Limb (tissue), 2 donors: Measurements from ENCODE around the gene CCBE1.

ENCODE experiments used
- DNase-seq, 2 donors: peaks; one replicate each; pipeline ENCODE4 v3.0.0-alpha.2; 2016; ENCODE audit errors: extremely low spot score in 2 of 2

CCBE1 gene

DNA sequence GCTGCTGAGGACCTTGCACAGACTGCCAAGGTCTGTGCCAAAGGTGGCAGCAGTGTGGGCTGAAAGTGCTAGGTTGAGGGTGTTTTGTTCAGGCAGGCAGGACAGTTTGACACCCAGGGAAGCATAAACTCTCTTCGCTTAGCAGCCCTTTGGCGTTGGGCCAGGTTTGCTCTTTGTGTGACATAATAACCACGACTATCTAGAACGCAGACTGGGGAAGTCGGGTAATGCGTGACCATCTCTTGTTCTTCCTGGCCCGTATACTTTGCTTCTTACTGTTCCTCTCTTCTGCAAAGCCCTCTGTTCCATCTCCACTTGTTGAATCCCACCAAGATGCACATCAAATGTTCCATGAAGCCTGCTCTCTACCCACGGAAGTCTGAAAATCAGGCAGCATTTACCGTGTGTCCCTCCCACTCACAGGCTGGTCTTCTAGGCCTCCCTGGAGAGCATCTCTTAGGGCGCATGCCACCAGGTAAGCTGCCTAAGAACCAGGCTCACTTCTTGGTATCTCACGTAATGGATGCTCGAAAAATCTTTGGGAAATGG is 241.4 kb downstream of the CCBE1 start:
- no peak for DNase-seq

- DNase-seq = no peak
Observed at GRCh38 chr18:59454909-59455727, 242.1 kb downstream of the CCBE1 start.

DNA sequence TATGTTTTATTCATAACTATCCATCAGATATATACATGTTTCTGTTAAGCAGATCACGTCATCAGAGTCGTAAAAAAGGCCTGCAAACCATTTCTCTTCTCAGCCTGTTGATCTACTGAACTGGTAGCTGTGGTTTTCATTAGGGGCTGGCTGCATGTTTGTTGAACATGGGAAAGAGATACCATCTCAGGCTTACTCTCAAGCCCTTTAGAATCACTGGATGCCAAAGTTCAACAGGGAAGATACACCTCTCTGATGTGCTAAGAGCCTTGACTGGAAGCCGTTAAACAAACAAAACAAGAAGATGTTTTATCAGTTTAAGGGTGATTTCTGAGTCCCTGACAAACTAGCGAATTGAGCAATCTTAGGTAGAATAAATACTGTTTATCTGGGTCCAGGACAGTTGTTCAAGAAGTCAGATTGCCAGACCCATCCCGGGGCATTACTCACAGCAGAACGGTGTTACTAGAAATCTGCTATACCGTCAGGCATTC is 243.7 kb downstream of the CCBE1 start:
- DNase-seq = no peak

DNA sequence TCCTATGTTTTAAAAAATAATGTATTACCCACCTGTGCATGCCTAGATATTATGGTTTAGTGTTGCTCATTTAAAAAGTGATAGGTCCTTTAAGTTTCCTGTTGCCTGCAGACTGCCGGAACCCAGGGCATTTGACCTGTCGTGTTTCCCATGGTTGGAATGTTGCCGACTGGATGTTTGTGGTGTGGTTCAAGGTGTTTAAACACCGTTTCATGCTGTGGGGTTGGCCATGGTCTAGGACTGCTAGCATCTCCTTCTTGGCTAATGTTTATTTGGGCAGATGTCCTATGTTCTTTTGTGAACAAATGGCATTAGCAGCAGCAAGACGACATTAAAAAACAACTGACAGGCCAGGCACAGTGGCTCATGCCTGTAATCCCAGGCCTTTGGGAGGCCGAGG is 245.3 kb downstream of the CCBE1 start:
- DNase-seq = no peak

GRCh38 chr18:59451073-59451472 is 246.2 kb downstream of the CCBE1 start:
- DNase-seq = no peak

- no peak for DNase-seq
Observed at GRCh38 chr18:59448546-59448945, 248.7 kb downstream of the CCBE1 start.

GRCh38 chr18:59446012-59446411 is 251.2 kb downstream of the CCBE1 start:
- peak in 1 of 2 donors; percentile 27 for DNase-seq

- no peak for DNase-seq
Observed at GRCh38 chr18:59437851-59438569, 259.2 kb downstream of the CCBE1 start.

GRCh38 chr18:59432803-59433597 is 264.2 kb downstream of the CCBE1 start:
- peak in 1 of 2 donors; percentile 44 for DNase-seq

GRCh38 chr18:59431131-59431530 is 266.1 kb downstream of the CCBE1 start:
- DNase-seq = no peak

- DNase-seq = no peak
Observed at GRCh38 chr18:59429608-59430007, 267.6 kb downstream of the CCBE1 start.

DNA sequence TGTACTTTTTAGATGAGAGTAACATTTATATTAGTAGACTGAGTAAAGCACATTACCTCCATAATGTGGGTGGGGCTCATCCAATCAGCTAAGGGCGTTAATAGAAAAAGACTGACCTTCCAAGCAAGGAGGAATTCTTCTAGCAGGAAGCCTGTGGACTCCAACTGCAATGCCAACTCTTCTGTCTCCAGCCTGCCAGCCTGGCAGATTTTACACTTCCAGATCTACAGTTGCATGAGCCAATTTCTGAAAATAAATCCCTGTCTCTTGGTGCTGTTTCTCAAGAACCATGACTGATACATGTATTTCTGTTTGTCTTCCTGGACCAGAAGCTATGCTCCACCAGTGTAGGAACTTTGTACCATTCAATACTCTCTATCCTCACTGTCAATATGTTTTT is 269.2 kb downstream of the CCBE1 start:
- DNase-seq = no peak

GRCh38 chr18:59426855-59427254 is 270.4 kb downstream of the CCBE1 start:
- no peak for DNase-seq

DNA sequence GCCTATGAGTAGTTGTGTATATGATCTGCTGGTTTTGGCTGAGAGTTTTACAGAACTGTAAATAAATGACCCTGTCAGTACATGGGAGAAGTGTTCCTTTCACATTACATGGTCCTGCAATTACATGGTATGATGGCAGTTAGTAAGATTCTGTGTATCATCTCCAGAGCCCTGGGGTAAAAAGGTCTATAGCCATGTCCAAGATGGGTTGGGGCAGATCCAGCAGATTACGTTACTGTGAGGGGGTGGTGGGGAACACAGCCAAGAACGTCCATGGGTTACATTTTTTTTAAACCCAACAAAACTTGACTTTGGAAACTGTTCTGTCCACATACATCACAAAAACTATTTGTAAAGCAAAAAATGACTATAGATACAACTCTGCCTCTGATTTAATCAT is 274.0 kb downstream of the CCBE1 start:
- no peak for DNase-seq

DNA sequence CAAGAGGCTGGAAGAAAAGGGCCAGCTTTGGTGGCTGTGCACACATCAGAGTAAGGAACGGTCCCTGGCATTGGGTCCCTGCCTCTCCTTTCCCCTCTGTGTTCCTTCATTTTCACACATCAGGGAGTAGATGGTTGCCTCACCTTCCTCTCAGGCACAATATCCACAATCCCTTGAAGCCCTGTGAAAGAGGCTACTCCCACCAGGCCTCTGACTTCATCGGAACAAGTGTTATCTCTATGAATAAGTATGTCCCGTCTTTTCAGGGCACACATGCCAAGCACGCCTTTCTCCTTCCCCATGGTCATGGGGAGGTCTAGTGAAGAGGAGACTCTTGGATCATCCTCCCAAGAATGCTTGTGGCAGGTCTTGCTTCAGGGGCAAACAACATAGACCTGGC is 277.0 kb downstream of the CCBE1 start:
- DNase-seq = no peak

DNA sequence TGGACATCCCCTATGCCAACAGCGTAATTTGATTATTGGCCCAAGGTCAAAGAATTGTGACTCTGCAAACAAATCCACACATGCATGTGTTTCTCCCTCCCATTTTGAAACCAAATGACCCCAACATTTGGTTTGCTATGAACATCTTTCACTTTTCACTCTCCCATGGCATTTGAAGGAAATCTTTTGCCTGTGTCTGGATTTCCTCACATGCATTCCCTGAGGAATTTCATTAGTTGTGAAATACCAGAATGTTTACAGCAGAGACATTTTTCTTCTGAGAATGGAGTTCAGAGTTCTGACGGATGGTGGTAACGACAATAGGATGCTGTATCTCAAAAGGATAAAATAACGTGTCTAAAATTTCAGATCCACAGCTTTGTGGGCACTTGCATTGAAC is 277.8 kb downstream of the CCBE1 start:
- no peak for DNase-seq

DNA sequence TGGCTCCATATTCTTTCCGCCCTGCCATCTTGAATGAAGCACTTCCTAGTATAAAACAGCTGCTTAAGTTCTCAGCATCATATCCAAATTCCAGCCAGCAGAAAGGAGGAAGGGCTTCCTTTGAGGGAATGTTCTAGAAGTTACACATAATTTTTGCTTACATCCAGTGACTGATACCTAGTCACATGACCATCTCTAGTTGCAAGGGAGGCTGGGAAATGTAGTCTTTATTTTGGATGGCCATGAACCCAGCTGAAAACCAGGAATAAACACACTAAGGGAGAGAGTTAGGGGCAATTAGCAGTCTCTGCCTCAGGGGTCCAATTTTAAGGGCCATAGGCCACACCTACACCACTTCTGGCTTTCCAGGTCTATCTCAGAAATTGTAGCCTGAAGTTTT is 280.4 kb downstream of the CCBE1 start:
- no peak for DNase-seq

DNA sequence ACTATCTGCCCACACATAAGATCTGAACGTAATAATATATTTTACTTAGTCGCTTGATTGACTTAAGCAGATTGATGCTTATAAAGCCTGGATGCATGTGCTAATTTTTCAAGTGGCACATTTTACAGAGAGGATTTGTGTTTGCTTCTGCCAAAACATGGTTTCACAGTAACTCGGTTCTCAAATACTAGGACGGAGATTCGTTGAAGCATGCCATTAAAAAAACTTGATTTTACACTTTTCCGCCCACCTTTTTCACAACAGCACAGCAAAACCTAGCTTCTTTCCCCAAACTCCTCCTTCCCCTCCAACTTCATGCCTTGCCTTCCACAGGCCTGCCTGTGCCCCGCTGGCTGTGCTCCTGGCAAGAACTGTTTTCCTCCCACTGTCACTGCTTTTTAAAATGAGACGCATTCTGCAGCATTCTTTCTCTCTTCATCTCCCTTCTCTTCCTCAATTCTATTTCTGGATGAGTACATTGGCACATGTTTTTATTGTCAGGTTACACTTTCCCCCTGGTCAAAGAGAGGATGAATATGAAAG is 283.0 kb downstream of the CCBE1 start:
- DNase-seq = no peak

- DNase-seq = peak; percentile 75 to 83
Observed at GRCh38 chr18:59402432-59403090, 294.7 kb downstream of the CCBE1 start.

DNA sequence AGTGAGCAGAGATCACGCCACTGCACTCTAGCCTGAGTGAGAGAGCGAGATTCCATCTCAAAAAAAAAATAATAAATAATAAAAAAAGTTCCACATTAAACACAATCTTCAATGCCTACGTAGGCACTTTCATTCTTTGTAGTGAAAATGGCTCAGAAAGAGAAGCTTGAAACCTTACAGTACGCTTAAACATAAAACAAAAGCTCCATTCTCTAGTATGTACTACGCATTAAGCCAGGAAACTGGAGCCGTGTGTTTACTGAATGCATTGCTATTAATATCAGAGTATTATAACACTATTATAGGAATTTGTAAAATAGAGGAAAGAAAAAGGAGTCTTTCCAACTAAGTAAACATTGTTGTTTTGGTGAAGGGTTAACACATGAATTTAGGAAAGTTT is 296.8 kb downstream of the CCBE1 start:
- no peak for DNase-seq
